NB4 (cell line): ENCODE results near the gene TEC.

Source experiments
- CTCF ChIP-seq: IDR thresholded peaks from one replicate; pipeline ENCODE4 v1.5.1; 2012; ENCODE audit warnings: low read depth, low read length
- POLR2A ChIP-seq: IDR thresholded peaks from 2 replicates; pipeline ENCODE4 v1.6.1; 2011; ENCODE audit warnings: mild to moderate bottlenecking; ENCODE audit not compliant: insufficient read length; ENCODE audit errors: extremely low read depth

GRCh38 chr4:48250980-48251379, 18.7 kb downstream of the TEC start:
- no peak for TF ChIP-seq CTCF
- no peak for TF ChIP-seq POLR2A
